AG08395 (cell line): ENCODE measurements around the gene CGRRF1.

Source experiments
- DNase-seq: peaks from one replicate; pipeline ENCODE4 v3.0.0; 2012; ENCODE audit warnings: mixed read lengths, low spot score

CGRRF1 gene

GRCh38 chr14:54509546-54510501 lies at the start of gene CGRRF1:
Gene CGRRF1, plus strand, starts transcription at chr14:54509906. Its CDS starts 54 bp downstream, at chr14:54509960.
- DNase-seq, result peak; percentile 99

GRCh38 chr14:54462048-54462447 lies 47.7 kb upstream of the CGRRF1 start:
- DNase-seq, result no peak

- no peak for DNase-seq
Observed at GRCh38 chr14:54465654-54466053, 44.1 kb upstream of the CGRRF1 start.

GRCh38 chr14:54467280-54467679 lies 42.4 kb upstream of the CGRRF1 start:
- DNase-seq, result no peak

- DNase-seq, result no peak
Observed at GRCh38 chr14:54470701-54471100, 39.0 kb upstream of the CGRRF1 start.

- no peak for DNase-seq
Observed at GRCh38 chr14:54471641-54472040, 38.1 kb upstream of the CGRRF1 start.

- DNase-seq, result no peak
Observed at GRCh38 chr14:54472315-54472714, 37.4 kb upstream of the CGRRF1 start.

GRCh38 chr14:54474232-54474793 lies 35.4 kb upstream of the CGRRF1 start:
- no peak for DNase-seq

- no peak for DNase-seq
Observed at GRCh38 chr14:54475187-54475899, 34.4 kb upstream of the CGRRF1 start.

- no peak for DNase-seq
Observed at GRCh38 chr14:54475911-54476310, 33.8 kb upstream of the CGRRF1 start.

GRCh38 chr14:54478636-54479215 lies 31.0 kb upstream of the CGRRF1 start:
- no peak for DNase-seq

- DNase-seq, result no peak
Observed at GRCh38 chr14:54480830-54481562, 28.7 kb upstream of the CGRRF1 start.

GRCh38 chr14:54481695-54482094 lies 28.0 kb upstream of the CGRRF1 start:
- no peak for DNase-seq

- no peak for DNase-seq
Observed at GRCh38 chr14:54483073-54483745, 26.5 kb upstream of the CGRRF1 start.

- DNase-seq, result no peak
Observed at GRCh38 chr14:54483846-54484245, 25.9 kb upstream of the CGRRF1 start.

GRCh38 chr14:54486685-54487084 lies 23.0 kb upstream of the CGRRF1 start:
- DNase-seq, result no peak

GRCh38 chr14:54487771-54488170 lies 21.9 kb upstream of the CGRRF1 start:
- peak; percentile 75 for DNase-seq

GRCh38 chr14:54488318-54488645 lies 21.4 kb upstream of the CGRRF1 start:
- no peak for DNase-seq

- peak; percentile 93 for DNase-seq
Observed at GRCh38 chr14:54488646-54489317, 20.9 kb upstream of the CGRRF1 start, which contains the start of gene GMFB. Gene GMFB, minus strand, starts transcription at chr14:54488980. Its CDS starts 53 bp downstream, at chr14:54488927.

GRCh38 chr14:54489318-54489683 lies 20.4 kb upstream of the CGRRF1 start:
- no peak for DNase-seq
